SK-N-DZ (cell line): ENCODE measurements around the gene RHAG. TPM values are rescaled to one million over a fixed set of nuclear protein-coding genes. Genes with fewer than 3 reads are reported as not detected.
"Not testable (repeated sequence)": the region's sequence is repeated elsewhere in the genome, so short reads cannot be mapped to it uniquely, and the experiment has no call there.

Source experiments
- DNase-seq: peaks from one replicate; pipeline ENCODE4 v3.0.0-alpha.2; 2015; ENCODE audit warnings: low spot score
- polyA plus RNA-seq, 2 experiments: library from polyadenylated mRNA; depleted of rRNA; stranded (reverse); fragments of >200 nt; gene quantifications; 2 replicates each; pipeline ENCODE4 v1.2.3, GENCODE V29; 2014

The RHAG gene
- not detected in 2 replicates for polyA plus RNA-seq (2014; cell fraction: cytosol; rRNA removed)
- polyA plus RNA-seq (2014; cell fraction: nucleus; rRNA removed): 0.11 TPM in 1 of 2 replicates, not detected in the other

DNA sequence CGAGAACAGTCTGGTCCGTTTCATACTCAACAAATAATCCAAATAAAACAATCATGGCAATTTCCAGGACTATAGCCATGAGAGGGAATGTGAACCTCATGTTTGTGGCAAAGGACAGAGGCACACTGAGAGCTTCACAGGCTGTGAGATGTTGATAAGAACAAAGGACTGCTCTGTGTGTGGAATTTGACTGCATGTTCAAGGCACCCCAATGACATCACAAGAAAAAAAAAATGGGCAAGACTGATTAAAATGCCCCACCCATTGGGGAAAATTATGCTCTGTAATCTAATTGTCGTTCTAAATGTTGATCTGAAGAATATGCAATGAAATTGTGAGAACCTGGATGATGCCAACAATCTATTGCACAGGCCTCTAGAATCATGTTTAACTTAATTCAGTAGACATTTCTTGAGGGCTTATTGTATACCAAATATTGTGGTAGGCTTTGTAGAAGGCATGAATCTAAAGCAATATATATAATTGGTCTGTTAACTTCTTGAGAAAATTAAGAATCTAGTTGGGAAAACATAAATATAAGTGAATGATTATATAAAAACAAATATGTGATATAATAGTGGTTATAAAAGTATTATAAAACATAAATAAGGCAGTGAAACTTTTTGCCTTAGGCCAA, at the start of gene RHAG:
TSS of gene RHAG (minus strand) at position 127 of the 637 bp plus-strand sequence. CDS start at position 100, 27 bp downstream.
- DNase-seq: no peak

- no peak for DNase-seq
These were observed 40.1 kb upstream of the RHAG start for GRCh38 chr6:49676671-49677281.

- no peak for DNase-seq
These were observed 39.2 kb upstream of the RHAG start for GRCh38 chr6:49675816-49676215.

DNA sequence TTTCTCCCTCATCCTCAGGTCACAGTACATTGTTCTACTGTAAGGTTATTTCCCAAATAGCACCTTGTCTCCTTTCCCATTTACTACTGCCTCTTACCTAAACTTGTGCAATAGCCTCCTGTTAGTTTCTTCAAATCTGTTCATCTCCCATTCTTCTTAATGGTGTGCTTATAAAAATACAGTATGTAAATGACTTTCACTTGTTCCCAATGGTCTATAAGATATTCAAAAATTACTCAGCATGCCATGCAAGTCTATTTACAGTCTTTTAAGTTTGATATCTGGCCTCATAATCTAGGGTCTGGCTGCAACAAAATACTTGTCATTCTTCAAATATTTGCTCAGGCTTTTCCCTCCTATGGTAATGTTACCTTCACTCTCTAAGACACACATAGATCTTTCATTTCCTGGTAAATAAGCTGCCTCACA, 31.5 kb upstream of the RHAG start:
- no peak for DNase-seq

DNA sequence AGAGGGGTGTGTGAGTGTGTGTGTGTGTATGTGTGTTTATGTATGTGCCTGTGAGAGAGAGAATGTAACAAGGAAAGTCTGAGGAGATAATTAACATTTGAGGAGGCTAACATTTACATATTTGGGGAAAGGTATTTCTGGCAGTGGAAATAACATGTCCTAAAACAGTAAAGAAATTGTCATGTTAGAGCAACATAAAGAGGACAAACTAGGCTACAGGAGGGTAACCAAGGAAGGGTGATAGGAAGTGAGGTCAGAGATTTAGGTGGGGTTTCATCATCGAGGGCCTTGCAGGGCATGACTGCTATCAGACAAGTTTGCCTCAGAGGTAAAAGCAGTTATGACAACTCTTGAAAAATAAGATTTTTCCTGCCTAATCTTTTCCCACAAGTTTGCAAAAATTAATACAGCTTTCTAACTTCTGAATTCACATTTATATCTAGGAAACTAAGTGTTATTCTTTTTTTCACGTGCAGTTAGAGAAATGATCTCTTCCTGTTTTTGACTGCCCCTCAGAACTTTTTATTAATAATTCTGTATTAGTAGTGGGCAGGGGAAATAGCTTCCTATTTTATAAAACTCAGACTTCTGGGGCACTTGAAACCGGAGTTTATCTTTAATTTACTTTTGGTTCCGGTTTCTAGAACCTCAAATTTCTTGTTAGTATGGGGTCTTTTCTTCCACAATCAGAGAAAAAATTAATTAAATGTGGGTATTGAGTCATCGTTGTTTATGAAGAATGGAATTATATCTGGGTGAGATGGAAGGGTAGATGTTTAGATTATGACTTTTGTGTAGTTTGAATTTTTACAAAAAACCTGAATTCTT, 30.5 kb upstream of the RHAG start:
- no peak for DNase-seq

DNA sequence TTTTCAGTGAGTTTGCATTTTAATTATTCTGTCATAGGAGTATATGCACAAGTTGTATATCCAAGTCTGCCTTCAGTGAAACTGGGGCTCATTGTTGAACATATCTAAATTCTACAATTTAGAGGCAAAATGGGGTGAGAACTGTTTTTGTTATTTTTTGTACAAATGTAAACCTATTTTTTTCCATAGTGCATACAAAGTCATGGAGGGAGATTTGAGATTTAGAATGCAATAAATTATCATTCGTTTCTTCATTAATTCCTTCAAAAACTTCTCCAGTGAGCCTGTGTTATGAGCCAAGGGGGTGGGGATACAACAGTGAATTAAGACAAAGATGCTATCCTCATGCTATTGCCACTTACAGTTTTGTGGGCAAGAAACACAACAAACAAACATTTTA, 29.8 kb upstream of the RHAG start:
- DNase-seq: no peak

DNA sequence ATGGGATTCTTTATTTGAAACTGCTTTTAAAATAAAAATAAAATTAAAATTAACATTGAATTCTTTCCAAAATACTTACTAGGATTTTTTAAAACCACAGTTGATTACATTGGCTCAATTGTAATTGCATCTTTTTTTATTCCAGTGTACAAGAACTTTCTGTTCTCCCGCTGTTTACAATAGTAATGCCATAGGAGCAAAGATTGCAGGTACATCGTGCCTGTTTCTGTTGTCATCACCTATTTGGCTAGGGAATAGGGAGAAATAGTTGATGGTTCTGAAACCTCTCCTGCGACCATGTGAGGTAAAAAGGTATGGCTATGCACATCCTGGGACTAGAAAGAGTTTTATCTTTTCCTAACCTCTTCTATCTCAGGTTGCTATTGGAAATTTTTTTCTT, 28.2 kb upstream of the RHAG start:
- no peak for DNase-seq

DNA sequence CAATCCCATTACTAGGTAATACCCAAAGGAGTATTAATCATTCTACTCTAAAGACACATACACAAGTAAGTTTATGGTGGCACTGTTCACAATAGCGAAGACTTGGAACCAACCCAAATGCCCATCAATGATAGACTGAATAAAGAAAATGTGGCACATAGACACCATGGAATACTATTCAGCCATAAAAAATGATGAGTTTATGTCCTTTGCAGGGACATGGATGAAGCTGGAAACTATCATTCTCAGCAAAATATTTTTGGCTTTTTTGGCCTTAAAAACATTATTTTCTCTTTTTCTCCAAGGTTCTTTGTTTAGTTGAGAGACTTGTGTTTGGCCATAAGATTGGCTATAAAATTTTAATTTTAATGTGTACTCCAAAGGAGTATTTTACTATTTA, 27.4 kb upstream of the RHAG start:
- DNase-seq: not testable (repeated sequence)

DNA sequence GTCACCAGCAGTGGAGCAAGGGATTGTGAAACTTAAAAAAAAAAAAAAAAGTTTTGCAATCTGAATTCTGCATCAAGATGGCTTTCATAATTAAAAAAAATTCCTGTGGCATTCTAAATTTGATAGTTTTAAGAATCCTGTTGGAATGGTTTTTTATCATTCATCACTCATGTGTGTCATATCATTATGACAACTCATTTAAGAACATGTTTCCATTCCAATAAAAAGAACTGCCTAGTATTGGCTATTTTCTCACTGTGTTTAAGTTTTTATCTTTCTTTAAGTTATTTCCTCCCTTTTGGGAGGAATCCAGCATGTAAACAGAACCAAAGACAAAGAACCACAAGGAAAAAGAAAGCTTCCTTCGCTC, 26.2 kb upstream of the RHAG start:
- no peak for DNase-seq

GRCh38 chr6:49662231-49662891, 25.7 kb upstream of the RHAG start:
- no peak for DNase-seq

DNA sequence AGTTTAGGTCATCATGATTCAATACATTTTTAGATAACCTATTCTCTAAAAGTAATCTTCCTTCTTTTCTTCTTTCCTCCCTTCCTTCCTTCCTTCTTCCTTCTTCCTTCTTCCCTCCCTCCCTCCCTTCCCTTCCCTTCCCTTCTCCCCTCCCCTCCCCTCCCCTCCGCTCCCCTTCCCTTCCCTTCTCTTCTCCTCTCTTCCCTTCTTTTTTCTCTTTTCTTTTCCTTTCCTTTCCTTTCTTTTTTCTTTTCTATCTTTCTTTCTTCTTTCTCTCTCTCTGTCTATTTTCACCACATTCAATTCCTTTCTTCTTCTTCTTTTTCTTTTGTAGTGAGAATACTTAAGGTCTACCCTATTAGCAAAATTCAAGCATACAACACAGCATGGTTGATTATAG, 17.3 kb upstream of the RHAG start:
- no peak for DNase-seq

GRCh38 chr6:49653438-49653837, 16.8 kb upstream of the RHAG start:
- DNase-seq: no peak

DNA sequence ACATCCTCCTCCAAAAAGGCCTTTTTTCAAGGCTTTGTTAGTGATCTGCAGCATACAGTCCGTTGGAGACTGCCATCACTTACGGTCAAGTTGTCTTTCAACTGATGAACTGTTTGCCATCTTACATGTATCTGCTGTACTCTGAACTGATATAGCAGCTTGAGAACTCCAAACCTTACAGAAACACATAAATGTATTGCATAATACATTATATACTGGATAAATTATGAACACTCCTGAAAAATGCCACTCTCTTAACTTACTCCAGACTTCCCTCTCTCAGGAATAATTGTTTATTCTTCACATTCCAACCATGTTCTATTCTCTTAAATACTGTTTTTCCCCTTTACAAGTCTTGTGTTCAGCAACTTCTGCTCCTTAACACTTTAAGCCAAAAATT, 14.6 kb upstream of the RHAG start:
- DNase-seq: no peak

- DNase-seq: no peak
These were observed 13.3 kb upstream of the RHAG start for GRCh38 chr6:49649988-49650387.

- no peak for DNase-seq
These were observed 11.4 kb upstream of the RHAG start for GRCh38 chr6:49648036-49648435.

DNA sequence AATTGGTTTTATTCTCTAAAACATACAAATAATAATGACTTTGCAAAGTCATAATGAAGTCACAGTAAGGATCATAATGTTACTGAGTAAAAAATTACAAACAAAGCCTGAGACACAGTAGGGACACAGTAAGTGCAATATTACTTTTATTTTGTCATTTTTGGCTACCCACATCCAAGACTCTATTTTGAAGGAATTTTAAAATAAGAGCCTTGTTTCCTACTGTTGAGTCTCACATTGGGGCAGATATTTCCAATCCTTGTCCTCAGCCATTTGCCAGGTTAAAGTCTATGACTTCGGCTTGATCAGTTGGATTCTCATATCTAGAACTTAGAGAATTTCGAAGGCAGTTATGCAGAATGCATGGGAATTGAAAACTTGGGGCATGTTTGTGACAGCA, 10.8 kb upstream of the RHAG start:
- no peak for DNase-seq

- DNase-seq: no peak
These were observed 10.3 kb upstream of the RHAG start for GRCh38 chr6:49646942-49647341.

GRCh38 chr6:49646130-49646824, 9.6 kb upstream of the RHAG start:
- DNase-seq: no peak

DNA sequence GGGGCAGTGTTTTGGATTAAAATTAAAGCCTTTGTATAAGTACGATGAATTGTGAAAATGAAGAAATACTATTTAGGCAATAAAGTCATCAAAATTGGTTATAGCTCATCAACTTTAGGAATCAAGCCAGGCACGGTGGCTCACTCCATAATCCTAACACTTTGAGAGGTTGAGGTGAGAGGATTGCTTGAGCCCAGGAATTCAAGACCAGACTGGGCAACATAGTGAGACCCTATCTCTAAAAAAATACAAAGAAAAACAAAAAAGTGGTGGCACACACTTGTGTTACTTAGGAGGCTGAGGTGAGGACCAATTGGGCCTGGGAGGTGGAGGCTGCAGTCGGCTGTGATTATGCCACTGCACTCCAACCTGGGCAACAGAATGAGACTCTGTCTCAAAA, 8.5 kb upstream of the RHAG start:
- DNase-seq: no peak

DNA sequence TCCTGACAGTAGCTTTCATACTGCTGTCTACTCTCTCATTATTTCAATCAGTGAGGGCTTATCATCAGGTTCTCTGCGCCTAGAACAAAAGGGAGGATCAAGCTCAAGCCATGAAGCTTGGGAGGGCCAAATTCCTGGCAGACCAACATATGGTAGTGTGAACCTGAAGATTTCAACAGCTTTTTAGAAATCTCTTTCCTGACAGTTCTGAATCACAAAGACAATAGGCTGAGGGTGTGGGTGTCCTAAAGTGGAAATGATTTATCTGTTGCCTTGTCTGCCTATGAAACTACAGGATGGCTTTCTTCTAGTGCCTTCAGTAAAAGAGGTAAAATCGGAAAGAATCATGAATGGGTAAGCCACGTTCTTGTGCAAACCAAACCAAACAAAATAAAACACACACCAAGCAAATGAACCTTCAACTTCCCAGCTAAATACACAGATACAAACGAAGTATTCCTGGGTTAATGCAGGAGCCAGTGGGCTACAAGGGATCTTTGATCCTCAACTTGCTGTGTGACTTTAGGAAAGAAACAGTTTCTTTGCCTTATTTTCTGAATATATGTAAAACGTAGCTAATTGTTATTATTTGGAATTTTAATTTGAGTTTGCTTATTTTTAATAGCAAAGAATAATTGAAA, 2.7 kb upstream of the RHAG start:
- no peak for DNase-seq

DNA sequence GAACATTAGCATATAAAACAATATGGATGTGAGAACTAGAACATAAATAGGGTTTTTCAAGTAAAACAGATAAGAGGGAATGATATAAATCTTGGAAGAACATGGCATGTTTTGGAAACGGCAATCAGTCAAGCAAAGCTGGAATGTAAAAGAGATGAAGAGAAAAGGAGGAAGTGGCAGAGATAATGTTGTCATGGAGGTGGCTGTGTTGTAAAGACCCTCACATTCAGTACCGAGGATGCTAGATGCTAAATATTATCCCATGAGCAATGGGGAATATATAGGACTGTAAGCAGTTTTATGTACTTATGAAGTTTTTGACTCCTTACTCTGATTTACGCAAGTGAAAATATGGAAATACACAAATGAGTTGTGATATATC, 702 bp upstream of the RHAG start:
- no peak for DNase-seq
